H1 (cell line): ENCODE measurements around the gene R3HDM4. TPM values are rescaled to one million over a fixed set of nuclear protein-coding genes. Genes with fewer than 3 reads are reported as not detected.

ENCODE experiments used
- CTCF ChIA-PET: fragments of 300-600 bp; sonication (Branson Sonifier 250); formaldehyde crosslinking; loops from one replicate; lab custom pipeline; 2021; ENCODE audit not compliant: partially characterized antibody; lab: Charles Lee
- POLR2A ChIA-PET: fragments of 300-600 bp; sonication (Branson Sonifier 250); formaldehyde crosslinking; loops from one replicate; lab custom pipeline; 2021; ENCODE audit warnings: inconsistent platforms; ENCODE audit not compliant: partially characterized antibody; lab: Charles Lee
- DNase-seq, 2 experiments: peaks; one replicate each; pipeline versions ENCODE4 v3.0.0 to v3.0.0-alpha.2; 2010 to 2022; ENCODE audit warnings: low spot score in 2 of 2, low read depth in 1 of 2, mixed read lengths in 1 of 2
- FAIRE-seq: peaks from 2 replicates; lab custom pipeline; 2011; peaks lifted over from hg19 to GRCh38; lab: Jason Lieb, UNC
- H2AFZ ChIP-seq: 2 replicates; pipeline ENCODE4 v1.8.1; 2012; ENCODE audit warnings: low read length, inconsistent platforms
- H2AK5ac ChIP-seq: 2 replicates; pipeline ENCODE4 v1.6.1; 2013; ENCODE audit warnings: low read depth, low read length
- H2BK120ac ChIP-seq: replicated peaks from 2 replicates; pipeline ENCODE3; 2013; ENCODE audit warnings: low read depth, low read length, inconsistent platforms
- H2BK12ac ChIP-seq: 2 replicates; pipeline ENCODE4 v1.6.1; 2013; ENCODE audit warnings: low read depth, low read length
- H2BK15ac ChIP-seq: 2 replicates; pipeline ENCODE4 v1.6.1; 2013; ENCODE audit warnings: low read length
- H2BK20ac ChIP-seq: 2 replicates; pipeline ENCODE4 v1.6.1; 2013; ENCODE audit warnings: low read length
- H2BK5ac ChIP-seq: 2 replicates; pipeline ENCODE4 v1.6.1; 2013; ENCODE audit warnings: low read depth, low read length
- H3K14ac ChIP-seq: 2 replicates; pipeline ENCODE4 v1.6.1; 2013; ENCODE audit warnings: inconsistent platforms; ENCODE audit not compliant: insufficient read length
- H3K18ac ChIP-seq: 2 replicates; pipeline ENCODE4 v1.6.1; 2013; ENCODE audit warnings: low read length; ENCODE audit errors: extremely low read depth
- H3K23ac ChIP-seq: 2 replicates; pipeline ENCODE4 v1.6.1; 2013; ENCODE audit warnings: inconsistent platforms; ENCODE audit not compliant: insufficient read length
- H3K23me2 ChIP-seq: 2 replicates; pipeline ENCODE4 v1.6.1; 2013; ENCODE audit warnings: low read depth, low read length
- H3K27ac ChIP-seq: 2 replicates; pipeline ENCODE4 v1.6.1; 2011; ENCODE audit warnings: low read depth, low read length, inconsistent platforms
- H3K27me3 ChIP-seq, 4 experiments: replicated peaks in 1 of 4; 1 replicate in 1 of 4; 2 replicates in 3 of 4; pipeline versions ENCODE4 v1.6.1 to v1.8.1; 2011 to 2013; ENCODE audit warnings: low read length in 3 of 4, mild to moderate bottlenecking in 3 of 4, inconsistent platforms in 2 of 4, mixed read lengths in 2 of 4, moderate library complexity in 1 of 4; ENCODE audit not compliant: control insufficient read depth in 3 of 4, insufficient read depth in 3 of 4; ENCODE audit errors: extremely low read depth in 1 of 4
- H3K36me3 ChIP-seq, 4 experiments: 2 replicates each; pipeline versions ENCODE4 v1.6.1 to v1.8.1; 2011 to 2013; ENCODE audit warnings: mild to moderate bottlenecking in 4 of 4, low read length in 3 of 4, moderate library complexity in 2 of 4, control low read depth in 1 of 4, inconsistent platforms in 1 of 4; ENCODE audit not compliant: insufficient read depth in 4 of 4, control insufficient read depth in 2 of 4
- H3K4ac ChIP-seq: replicated peaks from 2 replicates; pipeline ENCODE3; 2013; ENCODE audit warnings: low read length, low read depth, mixed read lengths, inconsistent platforms; ENCODE audit not compliant: insufficient read length
- H3K4me1 ChIP-seq, 4 experiments: replicated peaks in 1 of 4; 1 replicate in 1 of 4; 2 replicates in 3 of 4; pipeline versions ENCODE4 v1.6.1 to v1.8.1; 2011 to 2013; ENCODE audit warnings: low read length in 3 of 4, inconsistent platforms in 2 of 4, mixed read lengths in 1 of 4; ENCODE audit not compliant: insufficient read depth in 4 of 4, control insufficient read depth in 3 of 4
- H3K4me2 ChIP-seq, 2 experiments: 2 replicates each; pipeline versions ENCODE4 v1.6.1 to v1.8.1; 2011 to 2013; ENCODE audit warnings: low read depth in 2 of 2, low read length in 2 of 2, control low read depth in 1 of 2, inconsistent platforms in 1 of 2, mild to moderate bottlenecking in 1 of 2; ENCODE audit not compliant: insufficient read depth in 1 of 2
- H3K4me3 ChIP-seq, 4 experiments: fragments of 200-600, 300-600 bp in 1 of 4; sonication (generic), shearing (Covaris generic), sonication (Bioruptor Twin) in 1 of 4; 2 replicates each; pipeline versions ENCODE4 v1.5.1 to v1.8.1; 2011 to 2016; ENCODE audit warnings: low read length in 4 of 4, low read depth in 3 of 4, control low read depth in 2 of 4, inconsistent platforms in 2 of 4, mild to moderate bottlenecking in 2 of 4, mixed read lengths in 1 of 4, moderate library complexity in 1 of 4; ENCODE audit not compliant: insufficient read depth in 2 of 4; ENCODE audit errors: extremely low read depth in 1 of 4
- H3K56ac ChIP-seq: replicated peaks from 2 replicates; pipeline ENCODE3; 2013; ENCODE audit warnings: low read depth, mild to moderate bottlenecking, mixed read lengths, low read length, inconsistent platforms; ENCODE audit not compliant: insufficient read length
- H3K79me1 ChIP-seq: 2 replicates; pipeline ENCODE4 v1.6.1; 2013; ENCODE audit warnings: low read depth, low read length, control low read depth
- H3K79me2 ChIP-seq, 2 experiments: 2 replicates each; pipeline versions ENCODE4 v1.6.1 to v1.8.1; 2012 to 2013; ENCODE audit warnings: low read length in 2 of 2, mild to moderate bottlenecking in 2 of 2, inconsistent platforms in 1 of 2; ENCODE audit not compliant: insufficient read depth in 2 of 2, control insufficient read depth in 1 of 2
- H3K9ac ChIP-seq, 4 experiments: replicated peaks in 1 of 4; 1 replicate in 1 of 4; 2 replicates in 3 of 4; pipeline versions ENCODE4 v1.6.1 to v1.8.1; 2011 to 2013; ENCODE audit warnings: low read depth in 3 of 4, low read length in 3 of 4, control low read depth in 2 of 4, mild to moderate bottlenecking in 2 of 4, moderate library complexity in 2 of 4, inconsistent platforms in 1 of 4; ENCODE audit errors: extremely low read depth in 1 of 4
- H3K9me3 ChIP-seq, 2 experiments: 2 replicates each; pipeline versions ENCODE4 v1.6.1 to v1.8.1; 2012 to 2013; ENCODE audit warnings: mild to moderate bottlenecking in 2 of 2, moderate library complexity in 2 of 2, control low read depth in 1 of 2, inconsistent platforms in 1 of 2, low read depth in 1 of 2, low read length in 1 of 2, mixed read lengths in 1 of 2; ENCODE audit not compliant: insufficient read depth in 2 of 2
- H4K20me1 ChIP-seq, 2 experiments: replicated peaks in 1 of 2; 2 replicates each; pipeline versions ENCODE3 to v1.8.1; 2011 to 2013; ENCODE audit warnings: inconsistent platforms in 2 of 2, low read length in 2 of 2, mild to moderate bottlenecking in 1 of 2; ENCODE audit not compliant: insufficient read depth in 2 of 2, control insufficient read depth in 1 of 2
- H4K5ac ChIP-seq: 2 replicates; pipeline ENCODE4 v1.6.1; 2013; ENCODE audit warnings: low read length, low read depth, mixed read lengths, inconsistent platforms; ENCODE audit not compliant: insufficient read length
- H4K8ac ChIP-seq: 2 replicates; pipeline ENCODE4 v1.8.0; 2013; ENCODE audit warnings: mild to moderate bottlenecking, moderate library complexity, low read length, inconsistent platforms; ENCODE audit not compliant: insufficient read depth; ENCODE audit errors: extremely low read depth
- H4K91ac ChIP-seq: replicated peaks from 2 replicates; pipeline ENCODE3; 2013; ENCODE audit warnings: low read length, mixed read lengths, inconsistent platforms; ENCODE audit not compliant: insufficient read length
- BCL11A ChIP-seq, 2 experiments: IDR thresholded peaks; one replicate each; pipeline ENCODE4 v1.6.1; 2011; ENCODE audit warnings: low read depth in 2 of 2, low read length in 2 of 2, mild to moderate bottlenecking in 2 of 2
- CBX8 ChIP-seq: fragments of 300-800, 300-1000 bp; sonication (generic); IDR thresholded peaks from 2 replicates; pipeline ENCODE4 v1.7.1; 2016; ENCODE audit warnings: low read depth, low read length, borderline replicate concordance
- E2F6 ChIP-seq: IDR thresholded peaks from 2 replicates; pipeline ENCODE4 v1.6.1; 2012; ENCODE audit warnings: inconsistent platforms
- EP300 ChIP-seq, 2 experiments: IDR thresholded peaks; 1 replicate in 1 of 2; 2 replicates in 1 of 2; pipeline ENCODE4 v1.6.1; 2011 to 2012; ENCODE audit warnings: low read depth in 2 of 2, low read length in 2 of 2, mild to moderate bottlenecking in 2 of 2, borderline replicate concordance in 1 of 2, inconsistent platforms in 1 of 2, moderate library complexity in 1 of 2
- JUN ChIP-seq: IDR thresholded peaks from 2 replicates; pipeline ENCODE4 v1.6.1; 2011; ENCODE audit warnings: low read depth, mild to moderate bottlenecking, improper control_type of control experiment, low read length
- NANOG ChIP-seq: IDR thresholded peaks from 2 replicates; pipeline ENCODE4 v1.6.1; 2011; ENCODE audit warnings: low read length, low read depth, mild to moderate bottlenecking, inconsistent platforms; ENCODE audit not compliant: insufficient read depth, poor library complexity, severe bottlenecking
- PHF8 ChIP-seq: fragments of 200-600 bp; sonication (generic); conservative IDR thresholded peaks from 2 replicates; pipeline ENCODE4 v1.7.1; 2012; ENCODE audit warnings: low read depth, mild to moderate bottlenecking, inconsistent platforms, low read length, moderate library complexity
- TBP ChIP-seq: IDR thresholded peaks from 2 replicates; pipeline ENCODE4 v1.6.1; 2011; ENCODE audit warnings: low read depth, low read length, improper control_type of control experiment
- TEAD4 ChIP-seq: IDR thresholded peaks from 2 replicates; pipeline ENCODE4 v1.6.1; 2012; ENCODE audit warnings: low read depth, low read length, inconsistent platforms, mixed read lengths
- WGBS, 2 experiments: shearing (Covaris generic) in 1 of 2; methylation state at CpG; one replicate each; pipeline versions ENCODE4 v1.1.6 to v1.1.7; 2013 to 2015; ENCODE audit warnings: low lambda C conversion rate in 2 of 2, mixed read lengths in 2 of 2, inconsistent platforms in 1 of 2, low coverage in 1 of 2, missing lambda C conversion rate in 1 of 2; ENCODE audit not compliant: insufficient replicate concordance in 2 of 2, insufficient coverage in 1 of 2, insufficient read length in 1 of 2; ENCODE audit errors: extremely low coverage in 1 of 2, missing lambda C conversion rate in 1 of 2; 5-methylcytosine and 5-hydroxymethylcytosine counted together
- polyA plus RNA-seq, 7 experiments: library from polyadenylated mRNA; depleted of rRNA in 3 of 7; stranded (reverse) in 5 of 7; unstranded in 2 of 7; fragments of >200 nt in 5 of 7; fragments of 200-250 nt in 2 of 7; gene quantifications; 1 replicate in 5 of 7; 2 replicates in 1 of 7; 4 replicates in 1 of 7; pipeline versions ENCODE4 v1.2.1 to v1.2.3, GENCODE V29; 2011 to 2013; ENCODE audit warnings: missing spikeins in 2 of 7, mixed read lengths in 2 of 7
- total RNA-seq: library from RNA; stranded (reverse); fragmentation: NEBNext Ultra II Directional; extraction: Animal tissue kit (Norgen Biotek cat#: 25700); gene quantifications from 2 replicates; pipeline ENCODE4 v1.2.1, GENCODE V29; 2021

R3HDM4 gene
- total and polyA plus RNA-seq, 2 of the 8 experiments (the other 6 are each of a cell fraction or from before 2014, with no cell fraction given) = 76.8 to 102 TPM

GRCh38 chr19:947090-947706, 34.2 kb upstream of the R3HDM4 start:
- peaks cover 12% of the 10 kb centered on the region for H3K79me1 ChIP-seq
- H2AK5ac ChIP-seq = no peak overlapping the region
- H3K27ac ChIP-seq = no peak overlapping the region; the same call in 1 of the 2 replicates
- H3K14ac ChIP-seq = no peak overlapping the region
- no peak overlapping the region for H2BK15ac ChIP-seq
- H3K4me1 ChIP-seq = peaks cover 0 to under 1% (median 0%) of the 10 kb centered on the region in 4 experiments; a peak in 1 of 7 replicates
- H4K8ac ChIP-seq = 0 out of 2 replicates have a peak overlapping the region, but pooled peaks have one; percentile 15
- H4K91ac ChIP-seq = no peak overlapping the region
- CTCF ChIA-PET = interaction anchor here (0.7 to 1.3 kb wide), 3 partner anchors 11 to 564 kb away, joined by 3 to 4 read pairs (median 3); no protein-coding TSS in a partner anchor
- H3K9me3 ChIP-seq = no peaks in the 10 kb centered on the region
- no peak overlapping the region for H3K4ac ChIP-seq
- POLR2A ChIA-PET = interaction anchor here (1.8 kb wide), 1 partner anchor 15 kb away, joined by 3 read pairs; no protein-coding TSS in a partner anchor
- no peaks in the 10 kb centered on the region for H3K23me2 ChIP-seq
- no peak overlapping the region for H2BK12ac ChIP-seq
- H3K18ac ChIP-seq = no peak overlapping the region
- WGBS, 2 experiments = 95% methylated on average over 30 of the region's 30 CpGs; no CpG with 5 or more reads in 1 of the 2 experiments
- H3K23ac ChIP-seq = no peak overlapping the region
- peaks cover 0 to 16% of the 10 kb centered on the region in 2 experiments; a peak in 2 of 4 replicates for H3K79me2 ChIP-seq
- FAIRE-seq (no peak), DNase-seq (no peak)
- H3K4me3 ChIP-seq = no peak overlapping the region
- H4K20me1 ChIP-seq = peaks cover 0 to 22% of the 10 kb centered on the region in 2 experiments
- H3K4me2 ChIP-seq = no peak overlapping the region
- no peak overlapping the region for H4K5ac ChIP-seq
- H3K9ac ChIP-seq = no peak overlapping the region
- no peak overlapping the region for H3K56ac ChIP-seq
- no peak overlapping the region for H2AFZ ChIP-seq
- no peak overlapping the region for H2BK5ac ChIP-seq
- no peaks in the 10 kb centered on the region for H3K27me3 ChIP-seq
- H2BK20ac ChIP-seq = no peak overlapping the region
- H2BK120ac ChIP-seq = no peak overlapping the region
- H3K36me3 ChIP-seq = peaks cover 0 to 10% (median 1%) of the 10 kb centered on the region in 4 experiments; a peak in 2 of 8 replicates
- no peak for TF ChIP-seq NANOG
- TF ChIP-seq E2F6 = no peak
- no peak for TF ChIP-seq TBP
- no peak for TF ChIP-seq PHF8
- no peak for TF ChIP-seq JUN
- no peak for TF ChIP-seq EP300 (IDR thresholded peaks at IDR 0.05; ENCODE audit: borderline replicate concordance in 1 of 2, low read depth in 2 of 2, low read length in 2 of 2)
- no peak for TF ChIP-seq BCL11A (IDR thresholded peaks at IDR 0.05; ENCODE audit: low read depth in 2 of 2, low read length in 2 of 2)
- no peak for TF ChIP-seq CBX8
- no peak for TF ChIP-seq TEAD4
